Tibial nerve (tissue), 4 donors: Measurements from ENCODE around the gene SAC3D1. TPM values are rescaled to one million over a fixed set of nuclear protein-coding genes. Genes with fewer than 3 reads are reported as not detected.
"Not testable (repeated sequence)": the region's sequence is repeated elsewhere in the genome, so short reads cannot be mapped to it uniquely, and the experiment has no call there.

Experiments
- DNase-seq, 2 donors: peaks; one replicate each; pipeline ENCODE4 v3.0.0-alpha.2; 2019; ENCODE audit warnings: low spot score in 2 of 2
- H3K27ac ChIP-seq, 4 donors: fragments of 200-600 bp; sonication (generic) in 3 of 4; one replicate each; pipeline ENCODE4 v1.5.1; 2017 to 2019; ENCODE audit warnings: mild to moderate bottlenecking in 1 of 4
- H3K27me3 ChIP-seq, 2 donors: fragments of 200-600 bp; sonication (generic) in 1 of 2; one replicate each; pipeline versions ENCODE4 v1.5.1 to v1.6.0; 2017 to 2019
- H3K36me3 ChIP-seq, 3 donors: fragments of 200-600 bp; sonication (generic); one replicate each; pipeline ENCODE4 v1.5.1; 2018 to 2019
- H3K4me1 ChIP-seq, 4 donors: fragments of 200-600 bp; sonication (generic) in 3 of 4; one replicate each; pipeline ENCODE4 v1.5.1; 2017 to 2019
- H3K4me3 ChIP-seq, 4 donors: fragments of 200-600 bp; sonication (generic) in 3 of 4; one replicate each; pipeline ENCODE4 v1.5.1; 2017 to 2019; ENCODE audit warnings: mild to moderate bottlenecking in 1 of 4, moderate library complexity in 1 of 4
- H3K9me3 ChIP-seq, 4 donors: fragments of 200-600 bp; sonication (generic) in 3 of 4; one replicate each; pipeline ENCODE4 v1.5.1; 2017 to 2019
- CTCF ChIP-seq, 5 experiments: fragments of 200-600 bp in 3 of 5; fragments of 450-650 bp in 2 of 5; sonication (generic) in 3 of 5; IDR thresholded peaks; one replicate each; pipeline ENCODE4 v1.5.1; 2016 to 2019; ENCODE audit warnings: antibody characterized with exemption in 5 of 5, mild to moderate bottlenecking in 3 of 5, moderate library complexity in 2 of 5
- EP300 ChIP-seq, 2 donors: sonication (generic); formaldehyde crosslinking; IDR thresholded peaks; one replicate each; pipeline ENCODE4 v1.6.1; 2017; ENCODE audit warnings: antibody characterized with exemption in 2 of 2, mild to moderate bottlenecking in 1 of 2
- POLR2A ChIP-seq, 2 donors: fragments of 450-650 bp; IDR thresholded peaks; one replicate each; pipeline ENCODE4 v1.6.1; 2017; ENCODE audit warnings: antibody characterized with exemption in 2 of 2, mild to moderate bottlenecking in 2 of 2, moderate library complexity in 2 of 2
- WGBS, 2 donors: methylation state at CpG; one replicate each; pipeline ENCODE4 v1.1.5; 2018; 5-methylcytosine and 5-hydroxymethylcytosine counted together
- total RNA-seq, 4 donors: library from RNA; depleted of rRNA; stranded (reverse); fragments of >200 nt; gene quantifications; one replicate each; pipeline ENCODE4 v1.1.0, GENCODE V29; 2016

Gene SAC3D1
- total RNA-seq, 4 donors from 2014 or later: 10.6 to 16.3 (median 14.1) TPM

GRCh38 chr11:65021003-65021402 lies 20.0 kb upstream of the SAC3D1 start:
- 63 to 69% methylated on average over 3 of the region's 3 CpGs for WGBS, 2 donors
- Histone ChIP-seq H3K36me3 (peaks cover 0 to 53% (median 0%) of the 10 kb centered on the region in 3 donors), H3K9me3 (no peaks in the 10 kb centered on the region), H3K27ac (no peak overlapping the region), H3K4me1 (peaks cover 0 to 9% (median 0%) of the 10 kb centered on the region in 4 donors), H3K27me3 (no peaks in the 10 kb centered on the region), H3K4me3 (no peak overlapping the region)
- no peak for DNase-seq
- TF ChIP-seq CTCF (IDR thresholded peaks at IDR 0.05) (no peak), EP300 (IDR thresholded peaks at IDR 0.05) (no peak), POLR2A (IDR thresholded peaks at IDR 0.05) (no peak)

GRCh38 chr11:65021509-65021908 lies 19.5 kb upstream of the SAC3D1 start:
- H3K4me3 ChIP-seq: no peak overlapping the region
- no peaks in the 10 kb centered on the region for H3K27me3 ChIP-seq
- H3K9me3 ChIP-seq: no peaks in the 10 kb centered on the region
- 90 to 94% methylated on average over 2 to 11 of the region's 11 CpGs for WGBS, 2 donors
- TF ChIP-seq EP300 (IDR thresholded peaks at IDR 0.05): no peak
- no peak for TF ChIP-seq POLR2A (IDR thresholded peaks at IDR 0.05)
- TF ChIP-seq CTCF (IDR thresholded peaks at IDR 0.05): no peak
- H3K4me1 ChIP-seq: peaks cover 0 to 5% (median 0%) of the 10 kb centered on the region in 4 donors
- peaks cover 0 to 53% (median 0%) of the 10 kb centered on the region in 3 donors for H3K36me3 ChIP-seq
- no peak for DNase-seq
- H3K27ac ChIP-seq: no peak overlapping the region

GRCh38 chr11:65023502-65023901 lies 17.5 kb upstream of the SAC3D1 start:
- Histone ChIP-seq H3K4me1 (peaks cover 0 to 12% (median 5%) of the 10 kb centered on the region in 4 donors), H3K36me3 (peaks cover 0 to 45% (median 0%) of the 10 kb centered on the region in 3 donors)
- H3K27me3 ChIP-seq, H3K9me3 ChIP-seq, DNase-seq, H3K27ac ChIP-seq, H3K4me3 ChIP-seq: not testable (repeated sequence)
- 75 to 78% methylated on average over 8 of the region's 8 CpGs for WGBS, 2 donors

- Histone ChIP-seq H3K9me3 (no peaks in the 10 kb centered on the region), H3K4me1 (peaks cover 0 to 27% (median 11%) of the 10 kb centered on the region in 4 donors), H3K36me3 (peaks cover 0 to 25% (median 0%) of the 10 kb centered on the region in 3 donors), H3K4me3 (peak overlapping the region; percentile 40 to 83 (median 72)), H3K27ac (peak overlapping the region; percentile 84 to 92 (median 90)), H3K27me3 (no peaks in the 10 kb centered on the region)
- TF ChIP-seq EP300 (IDR thresholded peaks at IDR 0.05) (no peak), CTCF (IDR thresholded peaks at IDR 0.05) (no peak), POLR2A (IDR thresholded peaks at IDR 0.05) (no peak)
- 53 to 58% methylated on average over 10 of the region's 10 CpGs for WGBS, 2 donors
- DNase-seq: no peak
Observed at GRCh38 chr11:65026810-65027209, 14.2 kb upstream of the SAC3D1 start.

- peaks cover 0 to 25% (median 2%) of the 10 kb centered on the region in 3 donors for H3K36me3 ChIP-seq
- peak within 1 kb of the TSS; percentile 40 to 83 (median 72) for H3K4me3 ChIP-seq
- peak; percentile 87 to 97 for DNase-seq
- WGBS, 2 donors: 1% methylated on average over 30 to 41 of the region's 51 CpGs
- H3K27me3 ChIP-seq: no peaks in the 10 kb centered on the region
- H3K4me1 ChIP-seq: peaks cover 0 to 27% (median 11%) of the 10 kb centered on the region in 4 donors
- TF ChIP-seq EP300 (IDR thresholded peaks at IDR 0.05) (peak; percentile 58 to 95), CTCF (IDR thresholded peaks at IDR 0.05) (peak; percentile 77 to 90 (median 80)), POLR2A (IDR thresholded peaks at IDR 0.05) (peak; percentile 8 to 77)
- H3K27ac ChIP-seq: peak within 1 kb of the TSS; percentile 84 to 92 (median 90)
- no peaks in the 10 kb centered on the region for H3K9me3 ChIP-seq
Observed at GRCh38 chr11:65027213-65028067, 13.6 kb upstream of the SAC3D1 start, which contains the start of gene SNX15. Gene SNX15, plus strand, starts transcription at chr11:65027439. Its CDS starts 99 bp downstream, at chr11:65027538.
